Measurements from ENCODE around the gene ANXA8.

The ANXA8 gene

DNA sequence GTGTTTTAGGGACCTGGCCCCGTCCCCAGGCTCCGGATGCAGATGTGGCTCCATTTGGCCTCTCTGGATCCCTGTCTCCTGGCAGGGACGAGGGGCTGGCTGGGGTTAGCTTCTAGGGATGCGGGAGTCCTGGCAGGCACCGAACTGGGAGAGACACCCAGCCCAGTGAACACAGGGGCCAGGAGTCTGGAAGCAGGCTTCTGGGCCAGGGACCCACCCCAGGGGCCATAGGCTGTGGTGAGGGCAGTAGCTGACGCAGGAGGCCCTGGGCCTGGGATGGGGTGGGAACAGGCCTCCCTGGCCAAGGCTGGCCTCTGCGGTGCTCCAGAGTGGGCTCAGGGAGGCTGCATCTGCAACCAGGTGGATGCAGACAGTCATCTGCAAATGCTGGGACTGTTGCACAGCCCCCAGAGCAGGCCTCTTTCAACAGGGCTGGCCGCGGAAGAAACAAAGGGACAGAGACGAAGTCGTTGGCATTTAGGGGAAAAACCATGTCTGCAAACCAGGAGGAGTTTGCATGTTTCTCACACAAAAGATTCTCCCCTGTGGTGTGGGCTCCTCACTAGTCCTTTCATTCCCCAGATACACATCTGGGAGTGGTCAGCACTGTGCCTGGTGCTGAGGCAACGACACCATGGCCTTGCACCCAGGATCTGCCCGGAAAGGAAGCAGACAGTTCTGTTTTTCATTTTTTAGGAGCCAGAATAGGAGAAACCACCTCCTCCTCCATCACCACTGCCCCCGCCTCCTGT lies 63.4 kb downstream of the ANXA8 start:
- in situ Hi-C loops (cut with HindIII; ENCODE audit: low pct_unique_long_range_greater_than_20kb, low sequenced_read_pairs): no loop called here
- DNase-seq (ENCODE audit: low read depth in 1 of 2, low spot score in 1 of 2): no peak
- TF ChIP-seq JUND (IDR thresholded peaks at IDR 0.05; ENCODE audit: low read depth): no peak

DNA sequence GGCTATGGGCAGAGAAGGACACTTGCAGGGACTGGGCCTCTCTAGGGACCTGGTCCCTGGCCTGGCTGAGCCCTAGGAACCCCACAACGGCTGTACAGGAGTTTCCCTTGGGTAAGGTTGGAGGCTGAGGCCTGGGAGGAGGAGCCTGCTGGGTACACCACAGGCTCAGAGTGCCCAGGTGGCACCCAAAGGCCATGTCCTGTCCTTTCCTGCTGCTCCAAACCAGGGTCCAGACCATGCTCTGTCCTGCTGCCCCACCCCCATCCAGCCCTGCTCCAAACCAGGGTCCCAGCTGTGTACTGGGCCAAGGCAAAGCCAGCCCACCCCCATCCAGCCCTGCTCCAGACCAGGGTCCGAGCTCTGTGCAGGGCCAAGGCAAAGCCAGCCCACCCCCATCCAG lies 64.5 kb downstream of the ANXA8 start:
- in situ Hi-C loops (cut with HindIII; ENCODE audit: low pct_unique_long_range_greater_than_20kb, low sequenced_read_pairs): no loop called here
- no peak for TF ChIP-seq JUND (IDR thresholded peaks at IDR 0.05; ENCODE audit: low read depth)
- no peak for DNase-seq (ENCODE audit: low read depth in 1 of 2, low spot score in 1 of 2)

DNA sequence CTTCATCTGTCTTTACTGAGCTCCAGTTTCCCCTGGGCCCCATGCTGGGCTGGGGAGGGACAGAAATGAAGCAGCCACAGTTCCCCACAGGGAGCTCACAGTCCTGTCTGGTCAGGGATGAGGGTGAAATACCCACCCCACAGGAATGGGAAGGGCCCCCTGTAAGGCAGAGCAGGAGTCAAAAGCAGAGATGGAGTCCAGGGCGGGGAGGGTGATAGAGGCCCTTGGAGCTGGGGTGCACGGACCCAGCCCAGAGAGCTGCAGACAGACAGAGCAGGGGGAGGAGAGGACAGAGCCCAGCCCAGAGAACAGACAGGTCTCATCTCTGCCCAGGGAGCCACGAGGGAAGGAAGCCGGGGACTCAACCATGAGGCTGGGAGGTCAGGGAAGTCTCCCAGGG lies 64.9 kb downstream of the ANXA8 start:
- DNase-seq (ENCODE audit: low read depth in 1 of 2, low spot score in 1 of 2): no peak
- in situ Hi-C loops (cut with HindIII; ENCODE audit: low pct_unique_long_range_greater_than_20kb, low sequenced_read_pairs): no loop called here

DNA sequence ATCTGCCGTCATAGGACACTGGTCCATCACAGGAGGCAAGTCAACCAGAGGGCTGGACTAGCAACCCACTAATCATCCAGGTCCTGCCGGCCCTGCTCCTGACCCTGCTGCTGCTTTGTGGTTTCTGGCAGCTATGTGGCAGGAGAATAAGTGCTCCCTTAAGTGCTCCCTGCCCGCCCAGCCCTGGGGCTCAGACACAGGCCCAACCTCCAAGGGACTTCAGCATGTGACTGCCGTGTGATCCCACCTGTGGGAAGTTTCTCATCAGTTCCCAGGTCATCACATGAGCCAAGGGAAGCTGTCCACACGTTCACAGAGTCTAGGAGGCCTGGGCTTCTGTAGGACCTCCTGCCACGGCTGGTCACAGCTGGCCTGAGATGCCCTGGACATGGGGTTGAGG lies 65.6 kb downstream of the ANXA8 start:
- DNase-seq (ENCODE audit: low read depth in 1 of 2, low spot score in 1 of 2): no peak
- no peak for TF ChIP-seq JUND (IDR thresholded peaks at IDR 0.05; ENCODE audit: low read depth)
- in situ Hi-C loops (cut with HindIII; ENCODE audit: low pct_unique_long_range_greater_than_20kb, low sequenced_read_pairs): no loop called here

More for the DNA sequence above, 64.9 kb downstream of the ANXA8 start:
- TF ChIP-seq JUND (IDR thresholded peaks at IDR 0.05; ENCODE audit: low read depth): no peak
